ENCODE data around the gene TEX2. TPM values are rescaled to one million over a fixed set of nuclear protein-coding genes. Genes with fewer than 3 reads are reported as not detected.

The TEX2 gene
- total and polyA plus RNA-seq, 5 donors: 21.4 to 56.8 (median 43.8) TPM

GRCh38 chr17:64109400-64109799 lies 153.7 kb downstream of the TEX2 start:
- no peak for DNase-seq
- intact Hi-C loops (cut with DNase I): no loop called here
- Histone ChIP-seq H3K4me1 (ENCODE audit: control insufficient read depth, insufficient read depth, low read length) (no peaks in the 10 kb centered on the region), H3K27me3 (ENCODE audit: control insufficient read depth, insufficient read depth) (no peaks in the 10 kb centered on the region), H3K9me3 (ENCODE audit: control insufficient read depth, low read length) (no peaks in the 10 kb centered on the region), H3K27ac (ENCODE audit: low read length) (no peak overlapping the region), H3K4me3 (ENCODE audit: low read length) (no peak overlapping the region)
- WGBS: 93% methylated on average over 5 of the region's 5 CpGs
- no peak for ATAC-seq

- 72% methylated on average over 5 of the region's 5 CpGs for WGBS
- intact Hi-C loops (cut with DNase I): no loop called here
- Histone ChIP-seq H3K4me1 (ENCODE audit: control insufficient read depth, insufficient read depth, low read length) (no peaks in the 10 kb centered on the region), H3K9me3 (ENCODE audit: control insufficient read depth, low read length) (no peaks in the 10 kb centered on the region), H3K27ac (ENCODE audit: low read length) (no peak overlapping the region), H3K4me3 (ENCODE audit: low read length) (no peak overlapping the region), H3K27me3 (ENCODE audit: control insufficient read depth, insufficient read depth) (no peaks in the 10 kb centered on the region)
- DNase-seq (no peak), ATAC-seq (peak; percentile 29 to 40)
Measured at GRCh38 chr17:64107500-64108236, 155.4 kb downstream of the TEX2 start.

GRCh38 chr17:64106918-64107317 lies 156.1 kb downstream of the TEX2 start:
- H3K27ac ChIP-seq (ENCODE audit: low read length): no peak overlapping the region
- no peaks in the 10 kb centered on the region for H3K4me1 ChIP-seq (ENCODE audit: control insufficient read depth, insufficient read depth, low read length)
- intact Hi-C loops (cut with DNase I): no loop called here
- no peaks in the 10 kb centered on the region for H3K9me3 ChIP-seq (ENCODE audit: control insufficient read depth, low read length)
- ATAC-seq (no peak), DNase-seq (no peak)
- 94% methylated on average over 3 of the region's 3 CpGs for WGBS
- H3K27me3 ChIP-seq (ENCODE audit: control insufficient read depth, insufficient read depth): no peaks in the 10 kb centered on the region
- no peak overlapping the region for H3K4me3 ChIP-seq (ENCODE audit: low read length)

- no peaks in the 10 kb centered on the region for H3K27me3 ChIP-seq (ENCODE audit: control insufficient read depth, insufficient read depth)
- H3K27ac ChIP-seq (ENCODE audit: low read length): no peak overlapping the region
- no peak for ATAC-seq
- no peak for DNase-seq
- WGBS: 91% methylated on average over 5 of the region's 5 CpGs
- no peak overlapping the region for H3K4me3 ChIP-seq (ENCODE audit: low read length)
- no peaks in the 10 kb centered on the region for H3K9me3 ChIP-seq (ENCODE audit: control insufficient read depth, low read length)
- intact Hi-C loops (cut with DNase I): no loop called here
- H3K4me1 ChIP-seq (ENCODE audit: control insufficient read depth, insufficient read depth, low read length): no peaks in the 10 kb centered on the region
Measured at GRCh38 chr17:64103391-64104364, 159.4 kb downstream of the TEX2 start.

GRCh38 chr17:64102627-64103390 lies 160.3 kb downstream of the TEX2 start:
- ATAC-seq (no peak), DNase-seq (no peak)
- WGBS: 95% methylated on average over 7 of the region's 7 CpGs
- intact Hi-C loops (cut with DNase I): no loop called here
- Histone ChIP-seq H3K4me1 (ENCODE audit: control insufficient read depth, insufficient read depth, low read length) (no peaks in the 10 kb centered on the region), H3K4me3 (ENCODE audit: low read length) (no peak overlapping the region), H3K27me3 (ENCODE audit: control insufficient read depth, insufficient read depth) (no peaks in the 10 kb centered on the region), H3K27ac (ENCODE audit: low read length) (no peak overlapping the region), H3K9me3 (ENCODE audit: control insufficient read depth, low read length) (no peaks in the 10 kb centered on the region)

GRCh38 chr17:64099543-64099942 lies 163.5 kb downstream of the TEX2 start:
- Histone ChIP-seq H3K27ac (ENCODE audit: low read length) (no peak overlapping the region), H3K9me3 (ENCODE audit: control insufficient read depth, low read length) (no peaks in the 10 kb centered on the region), H3K4me1 (ENCODE audit: control insufficient read depth, insufficient read depth, low read length) (no peaks in the 10 kb centered on the region), H3K4me3 (ENCODE audit: low read length) (no peak overlapping the region), H3K27me3 (ENCODE audit: control insufficient read depth, insufficient read depth) (no peaks in the 10 kb centered on the region)
- DNase-seq: no peak
- no peak for ATAC-seq
- 94% methylated on average over 6 of the region's 6 CpGs for WGBS
- intact Hi-C loops (cut with DNase I): no loop called here

Other genes with a start within 250 kb of the TEX2 start
- gene ICAM2, start 242.6 kb downstream of the TEX2 start, total RNA-seq: 10 to 100 TPM; 17.6 to 31.7 (median 26.3) TPM
- gene ICAM2, start 242.6 kb downstream of the TEX2 start, polyA plus RNA-seq: 50.3 TPM
- gene ERN1, start 133.1 kb downstream of the TEX2 start, total RNA-seq: 10 to 100 TPM in 2 of 4 donors, 1 to 10 TPM in 2; 8.9 to 11.4 (median 10.0) TPM
- gene ERN1, start 133.1 kb downstream of the TEX2 start, polyA plus RNA-seq: 3.3 TPM
- gene PECAM1, start 127.6 kb upstream of the TEX2 start, total RNA-seq: 100 to 1,000 TPM in 3 of 4 donors, 10 to 100 TPM in 1; 99.4 to 201 (median 193) TPM
- gene PECAM1, start 127.6 kb upstream of the TEX2 start, polyA plus RNA-seq: 42.8 TPM
- gene MILR1, start 185.9 kb upstream of the TEX2 start, total RNA-seq: 1 to 10 TPM; 1.9 to 6.6 (median 5.3) TPM
- 2.5 TPM for gene MILR1, start 185.9 kb upstream of the TEX2 start, polyA plus RNA-seq
- gene POLG2, start 233.8 kb upstream of the TEX2 start, total RNA-seq: 1 to 10 TPM; 7.2 to 9.0 (median 8.2) TPM
- 5.4 TPM for gene POLG2, start 233.8 kb upstream of the TEX2 start, polyA plus RNA-seq
- gene DDX5, start 243.0 kb upstream of the TEX2 start, total RNA-seq: 100 to 1,000 TPM; 366 to 573 (median 420) TPM
- 312 TPM for gene DDX5, start 243.0 kb upstream of the TEX2 start, polyA plus RNA-seq
- gene CEP95, start 243.7 kb upstream of the TEX2 start, total RNA-seq: 10 to 100 TPM; 16.3 to 23.3 (median 19.4) TPM
- gene CEP95, start 243.7 kb upstream of the TEX2 start, polyA plus RNA-seq: 15.6 TPM

Data from right cardiac atrium (tissue), 5 donors.